Lower leg skin (tissue), 4 donors: Measurements from ENCODE around the gene TUFM. TPM values are rescaled to one million over a fixed set of nuclear protein-coding genes. Genes with fewer than 3 reads are reported as not detected.
A peak's percentile ranks its signal among the peaks of the same experiment; 100 is the strongest.
"Not testable (repeated sequence)": the region's sequence is repeated elsewhere in the genome, so short reads cannot be mapped to it uniquely, and the experiment has no call there.

ENCODE experiments used
- DNase-seq, 2 donors: peaks; one replicate each; pipeline ENCODE4 v3.0.0-alpha.2; 2019; ENCODE audit warnings: low spot score in 2 of 2
- H3K4me3 ChIP-seq: fragments of 200-600 bp; sonication (generic); 2 replicates; pipeline ENCODE4 v1.5.1; 2017; ENCODE audit warnings: mild to moderate bottlenecking, low read depth; ENCODE audit not compliant: poor library complexity, severe bottlenecking
- POLR2A ChIP-seq, 2 donors: fragments of 450-650 bp; IDR thresholded peaks; one replicate each; pipeline ENCODE4 v1.6.1; 2016 to 2017; ENCODE audit warnings: antibody characterized with exemption in 2 of 2, mild to moderate bottlenecking in 1 of 2, moderate library complexity in 1 of 2
- WGBS, 2 donors: methylation state at CpG; one replicate each; pipeline ENCODE4 v1.1.5; 2018; 5-methylcytosine and 5-hydroxymethylcytosine counted together
- intact Hi-C: fragments of 100-400 bp; cut with DNase I; formaldehyde crosslinking; loops from one replicate; pipeline ENCODE4 v1.15.0; 2023; ENCODE audit warnings: low total_unique reads
- total RNA-seq, 4 donors: library from RNA; depleted of rRNA; stranded (reverse); fragments of >200 nt; gene quantifications; one replicate each; pipeline ENCODE4 v1.1.0, GENCODE V29; 2016
- TF ChIP-seq, protein P1 (sequence below), 3 donors: fragments of 450-650 bp; IDR thresholded peaks; one replicate each; pipeline ENCODE4 v1.5.1; 2016; ENCODE audit warnings: antibody characterized with exemption in 3 of 3, mild to moderate bottlenecking in 3 of 3, moderate library complexity in 2 of 3

Gene TUFM
- 100 to 1,000 TPM; 103 to 121 (median 110) TPM for total RNA-seq

DNA sequence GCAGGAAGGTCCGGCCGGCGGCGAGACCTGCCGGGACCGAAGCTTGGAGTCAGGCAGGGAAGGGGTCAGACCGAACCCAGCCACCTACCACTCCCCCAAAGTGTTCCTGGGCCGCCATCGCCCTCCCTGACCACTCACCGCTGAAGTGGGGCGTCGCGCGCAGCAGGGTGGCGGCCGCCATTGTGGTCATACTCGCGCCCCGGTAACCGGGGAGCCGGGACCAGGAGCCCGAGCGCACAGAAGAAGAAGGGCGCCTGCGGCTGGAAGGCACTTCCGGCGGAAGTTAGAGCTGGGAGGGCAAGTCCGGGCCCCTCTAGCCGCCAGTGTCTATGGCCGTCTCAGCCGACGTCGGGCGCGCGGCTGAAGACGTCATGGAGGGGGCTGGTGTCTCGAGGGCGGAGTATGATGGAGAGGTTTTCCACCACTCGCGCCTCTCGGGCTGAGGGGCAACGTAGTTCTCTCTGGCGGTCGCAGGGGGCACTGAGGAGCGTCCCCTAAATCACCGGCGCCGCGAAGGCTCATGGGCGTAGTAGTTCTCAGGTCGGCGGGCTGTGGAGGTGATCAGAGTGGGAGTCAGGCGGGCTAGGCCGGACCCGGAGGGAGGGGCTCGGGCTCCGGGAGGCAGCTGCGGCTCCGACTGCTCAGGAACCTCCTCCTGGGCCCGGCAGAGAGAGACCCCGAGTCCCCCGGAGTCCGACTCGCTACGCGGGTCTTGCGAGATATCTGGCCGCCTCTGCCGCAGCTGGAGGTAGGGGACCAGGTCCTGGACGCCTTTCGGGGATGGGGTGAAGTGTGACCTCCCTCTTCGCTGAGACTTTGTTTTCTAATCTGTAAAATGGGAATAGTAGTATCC lies at the start of gene TUFM:
TUFM (minus strand) TSS at position 269 of the 853 bp plus-strand sequence; CDS start at position 190, 79 bp downstream.
- H3K4me3 ChIP-seq, result peak within 1 kb of the TSS; percentile 94
- intact Hi-C loops, result no loop called here
- WGBS, 2 donors, result 1% methylated on average over 53 to 55 of the region's 73 CpGs
- DNase-seq, result peak; percentile 97 to 99
- TF ChIP-seq, protein P1, sequence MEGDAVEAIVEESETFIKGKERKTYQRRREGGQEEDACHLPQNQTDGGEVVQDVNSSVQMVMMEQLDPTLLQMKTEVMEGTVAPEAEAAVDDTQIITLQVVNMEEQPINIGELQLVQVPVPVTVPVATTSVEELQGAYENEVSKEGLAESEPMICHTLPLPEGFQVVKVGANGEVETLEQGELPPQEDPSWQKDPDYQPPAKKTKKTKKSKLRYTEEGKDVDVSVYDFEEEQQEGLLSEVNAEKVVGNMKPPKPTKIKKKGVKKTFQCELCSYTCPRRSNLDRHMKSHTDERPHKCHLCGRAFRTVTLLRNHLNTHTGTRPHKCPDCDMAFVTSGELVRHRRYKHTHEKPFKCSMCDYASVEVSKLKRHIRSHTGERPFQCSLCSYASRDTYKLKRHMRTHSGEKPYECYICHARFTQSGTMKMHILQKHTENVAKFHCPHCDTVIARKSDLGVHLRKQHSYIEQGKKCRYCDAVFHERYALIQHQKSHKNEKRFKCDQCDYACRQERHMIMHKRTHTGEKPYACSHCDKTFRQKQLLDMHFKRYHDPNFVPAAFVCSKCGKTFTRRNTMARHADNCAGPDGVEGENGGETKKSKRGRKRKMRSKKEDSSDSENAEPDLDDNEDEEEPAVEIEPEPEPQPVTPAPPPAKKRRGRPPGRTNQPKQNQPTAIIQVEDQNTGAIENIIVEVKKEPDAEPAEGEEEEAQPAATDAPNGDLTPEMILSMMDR (IDR thresholded peaks at IDR 0.05), result peak in 1 of 3 donors; percentile 85
- TF ChIP-seq POLR2A (IDR thresholded peaks at IDR 0.05), result no peak

GRCh38 chr16:28895609-28896008 lies 49.5 kb upstream of the TUFM start:
- no peak for DNase-seq
- TF ChIP-seq, protein P1 (IDR thresholded peaks at IDR 0.05), result no peak
- TF ChIP-seq POLR2A (IDR thresholded peaks at IDR 0.05), result no peak
- no peak overlapping the region for H3K4me3 ChIP-seq
- intact Hi-C loops, result no loop called here
- WGBS, 2 donors, result 90 to 91% methylated on average over 4 of the region's 4 CpGs

DNA sequence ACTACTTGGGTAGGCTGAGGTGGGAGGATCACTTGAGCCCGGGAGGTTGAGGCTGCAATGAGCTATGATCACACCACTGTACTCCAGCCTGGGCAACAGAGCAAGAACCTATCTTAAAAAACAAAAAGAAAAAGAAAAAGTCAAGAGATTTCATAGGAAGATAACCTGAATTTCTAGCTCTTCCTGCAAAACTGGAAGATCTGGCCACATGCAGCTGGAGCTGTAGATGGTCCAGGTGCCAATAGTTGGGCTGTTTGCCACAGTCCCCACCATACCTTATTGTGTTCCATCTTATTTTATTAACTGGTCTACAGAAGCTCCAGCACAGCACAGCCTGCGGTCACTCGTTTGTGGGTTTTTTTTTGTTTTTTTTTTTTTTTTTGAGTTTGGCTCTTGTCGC lies 47.1 kb upstream of the TUFM start:
- 91 to 93% methylated on average over 4 of the region's 4 CpGs for WGBS, 2 donors
- intact Hi-C loops, result no loop called here
- no peak for DNase-seq

GRCh38 chr16:28891964-28892890 lies 46.1 kb upstream of the TUFM start:
- no peak overlapping the region for H3K4me3 ChIP-seq
- intact Hi-C loops, result no loop called here
- TF ChIP-seq, protein P1 (IDR thresholded peaks at IDR 0.05), result no peak
- TF ChIP-seq POLR2A (IDR thresholded peaks at IDR 0.05), result no peak
- no peak for DNase-seq
- 68% methylated on average over 14 of the region's 14 CpGs for WGBS, 2 donors

More for the DNA sequence above, 47.1 kb upstream of the TUFM start:
- H3K4me3 ChIP-seq, result no peak overlapping the region
- TF ChIP-seq, protein P1 (IDR thresholded peaks at IDR 0.05), result no peak
- TF ChIP-seq POLR2A (IDR thresholded peaks at IDR 0.05), result no peak

DNA sequence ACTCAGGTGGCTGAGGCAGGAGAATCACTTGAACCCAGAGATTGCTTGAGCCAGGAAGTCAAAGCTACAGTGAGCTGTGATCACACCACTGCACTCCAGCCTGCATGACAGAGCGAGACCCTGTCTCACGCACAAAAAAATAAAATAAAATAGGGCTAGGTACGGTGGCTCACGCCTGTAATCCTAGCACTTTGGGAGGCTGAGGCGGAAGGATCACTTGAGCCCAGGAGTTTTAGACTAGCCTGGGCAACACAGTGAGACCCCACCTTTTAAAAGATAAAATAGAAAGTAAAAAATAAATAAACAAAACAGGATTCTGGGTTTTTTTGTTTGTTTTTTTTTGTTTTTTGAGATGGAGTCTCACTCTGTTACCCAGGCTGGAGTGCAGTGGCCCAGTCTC lies 44.2 kb upstream of the TUFM start:
- intact Hi-C loops, DNase-seq, H3K4me3 ChIP-seq: not testable (repeated sequence)
- 92 to 99% methylated on average over 5 of the region's 5 CpGs for WGBS, 2 donors

DNA sequence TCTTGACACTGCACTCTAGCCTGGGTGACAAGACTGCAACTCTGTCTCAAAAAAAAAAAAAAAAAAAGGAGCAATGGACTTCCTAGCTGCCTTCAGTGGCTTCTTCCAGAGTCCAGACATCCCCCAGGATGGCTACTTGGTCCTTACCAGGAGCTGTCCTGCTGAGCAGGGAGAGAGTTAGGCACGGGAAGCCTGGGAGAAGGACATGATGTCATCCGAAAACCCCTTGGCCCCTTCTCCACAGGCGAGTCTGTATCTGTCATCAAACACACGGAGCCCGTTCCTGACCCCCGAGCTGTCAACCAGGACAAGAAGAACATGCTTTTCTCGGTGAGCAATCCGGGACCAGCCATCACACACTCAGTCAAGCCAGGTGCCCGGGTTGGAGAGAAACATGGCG lies 40.8 kb upstream of the TUFM start:
- TF ChIP-seq, protein P1 (IDR thresholded peaks at IDR 0.05), result no peak
- TF ChIP-seq POLR2A (IDR thresholded peaks at IDR 0.05), result no peak
- 63 to 64% methylated on average over 10 of the region's 10 CpGs for WGBS, 2 donors
- no peak overlapping the region for H3K4me3 ChIP-seq
- intact Hi-C loops, result no loop called here
- DNase-seq, result no peak
